ENCODE results near the gene REX1BD. TPM values are rescaled to one million over a fixed set of nuclear protein-coding genes. Genes with fewer than 3 reads are reported as not detected.

Gene REX1BD
- total and polyA plus RNA-seq, 2 donors (not counting 3 experiments of a cell fraction or from before 2014, with no cell fraction given) = 64.4 to 90.9 TPM

- Histone ChIP-seq H3K4me1 (ENCODE audit: control insufficient read depth, extremely low read depth, insufficient read depth, low read length) (peaks cover 13% of the 10 kb centered on the region), H3K9me3 (replicated peaks; ENCODE audit: control insufficient read depth, insufficient read depth, low read length) (no peaks in the 10 kb centered on the region), H3K36me3 (ENCODE audit: control insufficient read depth in 2 of 2, extremely low read depth in 1 of 2, insufficient read depth in 2 of 2, low read length in 2 of 2) (no peaks in the 10 kb centered on the region), H2AFZ (ENCODE audit: low read depth, low read length) (no peak overlapping the region), H3K79me2 (ENCODE audit: control insufficient read depth, insufficient read depth, low read length) (no peaks in the 10 kb centered on the region), H3K27me3 (ENCODE audit: control insufficient read depth in 2 of 2, insufficient read depth in 2 of 2, low read length in 2 of 2) (peaks cover 73 to 83% of the 10 kb centered on the region in 2 experiments), H3K9ac (replicated peaks; ENCODE audit: extremely low read depth, insufficient read depth, low read length) (no peak overlapping the region), H4K20me1 (replicated peaks; ENCODE audit: control insufficient read depth, extremely low read depth, insufficient read depth, low read length) (no peaks in the 10 kb centered on the region), H3K27ac (ENCODE audit: insufficient read depth, low read depth, low read length) (no peak overlapping the region), H3K4me2 (ENCODE audit: insufficient read depth, low read length) (no peak overlapping the region), H3K4me3 (replicated peaks in 1 of 3; ENCODE audit: insufficient read depth in 1 of 3, low read depth in 1 of 3, low read length in 3 of 3) (no peak overlapping the region), H3K9me1 (replicated peaks; ENCODE audit: control insufficient read depth, extremely low read depth, insufficient read depth, low read length) (no peaks in the 10 kb centered on the region)
- FAIRE-seq = no peak
- DNase-seq (ENCODE audit: low read depth, low spot score) = no peak
- intact Hi-C loops (cut with micrococcal nuclease) (no loop called here), dilution Hi-C loops (cut with MboI; ENCODE audit: extremely low pct_ligation_motif_present, low sequenced_read_pairs) (no loop called here)
- TF ChIP-seq EZH2 (IDR thresholded peaks at IDR 0.05; ENCODE audit: borderline replicate concordance, low read depth, low read length, severe bottlenecking) (peak; percentile 98), POLR2AphosphoS5 (IDR thresholded peaks at IDR 0.05; ENCODE audit: insufficient read depth, low read depth, low read length) (no peak), POLR2A (IDR thresholded peaks at IDR 0.05; ENCODE audit: low read depth, low read length) (no peak)
- ChIA-PET CTCF (interaction anchor here (1.5 kb wide), 1 partner anchor 14 kb away, joined by 5 read pairs; no protein-coding TSS in a partner anchor), POLR2A (no interaction called here)
- no TSS peak for BruUV-seq (replicated peaks)
Observed at GRCh38 chr19:18607226-18608101, 18.9 kb downstream of the REX1BD start.

DNA sequence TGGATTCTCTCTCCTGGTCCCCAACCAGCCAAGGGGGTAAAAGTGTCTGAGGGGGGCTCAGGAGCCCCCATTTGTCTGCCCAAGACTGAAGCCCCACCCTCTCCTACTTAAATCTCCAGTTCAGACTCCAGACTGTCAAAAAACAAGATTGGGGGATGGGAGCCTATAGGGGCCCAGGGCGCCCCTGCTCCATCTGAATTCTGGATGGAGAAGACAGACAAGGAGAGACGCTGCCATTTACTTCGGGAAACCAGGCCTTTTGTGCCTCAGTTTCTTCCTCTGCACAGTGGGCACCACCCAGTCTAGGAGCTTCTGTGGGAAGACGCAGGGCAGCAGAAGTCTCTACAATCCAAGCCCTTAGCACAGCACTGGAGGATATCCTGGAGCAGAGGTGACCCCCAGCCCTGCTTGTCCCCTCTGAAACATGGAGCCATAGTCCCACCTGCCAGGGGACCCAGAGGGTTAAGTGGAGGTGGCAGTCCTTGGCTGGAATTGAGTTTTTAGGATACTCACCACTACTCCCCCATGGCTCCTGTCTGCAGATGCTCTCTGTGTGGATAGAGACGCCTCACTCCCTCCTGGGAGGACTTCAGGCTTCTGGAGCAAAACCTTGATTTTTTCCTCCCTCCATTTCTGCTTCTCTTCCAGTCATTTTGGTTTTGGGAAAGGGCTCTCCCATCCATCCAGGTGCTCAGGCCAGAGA lies 19.7 kb downstream of the REX1BD start:
- no peak overlapping the region for H3K9ac ChIP-seq (replicated peaks; ENCODE audit: extremely low read depth, insufficient read depth, low read length)
- no peaks in the 10 kb centered on the region for H3K36me3 ChIP-seq (ENCODE audit: control insufficient read depth in 2 of 2, extremely low read depth in 1 of 2, insufficient read depth in 2 of 2, low read length in 2 of 2)
- H3K27me3 ChIP-seq (ENCODE audit: control insufficient read depth in 2 of 2, insufficient read depth in 2 of 2, low read length in 2 of 2) = peaks cover 76 to 86% of the 10 kb centered on the region in 2 experiments
- H3K9me1 ChIP-seq (replicated peaks; ENCODE audit: control insufficient read depth, extremely low read depth, insufficient read depth, low read length) = no peaks in the 10 kb centered on the region
- no peak overlapping the region for H2AFZ ChIP-seq (ENCODE audit: low read depth, low read length)
- peaks cover 16% of the 10 kb centered on the region for H3K4me1 ChIP-seq (ENCODE audit: control insufficient read depth, extremely low read depth, insufficient read depth, low read length)
- TF ChIP-seq EZH2 (IDR thresholded peaks at IDR 0.05; ENCODE audit: borderline replicate concordance, low read depth, low read length, severe bottlenecking) (peak; percentile 65), GATA2 (IDR thresholded peaks at IDR 0.05; ENCODE audit: insufficient read depth, insufficient read length, low read depth, low read length) (no peak)
- dilution Hi-C loops (cut with MboI; ENCODE audit: extremely low pct_ligation_motif_present, low sequenced_read_pairs) = no loop called here
- BruUV-seq (replicated peaks) = no TSS peak
- intact Hi-C loops (cut with micrococcal nuclease) = no loop called here
- H4K20me1 ChIP-seq (replicated peaks; ENCODE audit: control insufficient read depth, extremely low read depth, insufficient read depth, low read length) = no peaks in the 10 kb centered on the region
- DNase-seq (ENCODE audit: low read depth, low spot score) (no peak), FAIRE-seq (no peak)
- H3K9me3 ChIP-seq (replicated peaks; ENCODE audit: control insufficient read depth, insufficient read depth, low read length) = no peaks in the 10 kb centered on the region
- H3K4me3 ChIP-seq (replicated peaks in 1 of 3; ENCODE audit: insufficient read depth in 1 of 3, low read depth in 1 of 3, low read length in 3 of 3) = no peak overlapping the region
- ChIA-PET POLR2A (no interaction called here), CTCF (interaction anchor here (1.5 kb wide), 1 partner anchor 15 kb away, joined by 5 read pairs; no protein-coding TSS in a partner anchor)
- H3K79me2 ChIP-seq (ENCODE audit: control insufficient read depth, insufficient read depth, low read length) = no peaks in the 10 kb centered on the region
- no peak overlapping the region for H3K4me2 ChIP-seq (ENCODE audit: insufficient read depth, low read length)
- no peak overlapping the region for H3K27ac ChIP-seq (ENCODE audit: insufficient read depth, low read depth, low read length)
